DND-41 (cell line): ENCODE data around the gene PRH2.

Source experiments
- ATAC-seq: fragments of 200-7000 bp; cut with Tn5 transposase; 3 replicates; pipeline ENCODE4 v1.9.1; 2021; ENCODE audit warnings: low read depth; ENCODE audit not compliant: insufficient read depth
- DNase-seq: peaks from one replicate; pipeline ENCODE4 v3.0.0-alpha.2; 2020
- H2AFZ ChIP-seq: 2 replicates; pipeline ENCODE4 v1.6.0; 2012; ENCODE audit warnings: low read depth, low read length
- H3K27ac ChIP-seq: 2 replicates; pipeline ENCODE4 v1.5.1; 2012; ENCODE audit warnings: low read length, inconsistent platforms
- H3K27me3 ChIP-seq: fragments of 200-600 bp; sonication (generic); 2 replicates; pipeline ENCODE4 v1.6.0; 2012; ENCODE audit warnings: low read length, mild to moderate bottlenecking, inconsistent platforms; ENCODE audit not compliant: insufficient read depth, poor library complexity
- H3K36me3 ChIP-seq: 2 replicates; pipeline ENCODE4 v1.5.1; 2012; ENCODE audit warnings: low read length, inconsistent platforms; ENCODE audit not compliant: insufficient read depth
- H3K4me1 ChIP-seq: 2 replicates; pipeline ENCODE4 v1.5.1; 2012; ENCODE audit warnings: mild to moderate bottlenecking, low read length; ENCODE audit not compliant: insufficient read depth
- H3K4me2 ChIP-seq: 2 replicates; pipeline ENCODE4 v1.6.0; 2012; ENCODE audit warnings: mild to moderate bottlenecking, moderate library complexity, low read length, inconsistent platforms; ENCODE audit not compliant: insufficient read depth
- H3K4me3 ChIP-seq, 2 experiments: fragments of 200-600 bp in 1 of 2; shearing (Covaris generic) in 1 of 2; 2 replicates each; pipeline ENCODE4 v1.5.1; 2012 to 2016; ENCODE audit warnings: inconsistent platforms in 2 of 2, low read length in 2 of 2, mild to moderate bottlenecking in 2 of 2, low read depth in 1 of 2, moderate library complexity in 1 of 2
- H3K79me2 ChIP-seq: 2 replicates; pipeline ENCODE4 v1.6.0; 2012; ENCODE audit warnings: low read length, inconsistent platforms; ENCODE audit not compliant: insufficient read depth
- H3K9ac ChIP-seq: 2 replicates; pipeline ENCODE4 v1.6.0; 2012; ENCODE audit warnings: low read depth, mild to moderate bottlenecking, inconsistent platforms, low read length, moderate library complexity
- H3K9me3 ChIP-seq: 2 replicates; pipeline ENCODE4 v1.5.1; 2012; ENCODE audit warnings: low read length, moderate library complexity, mild to moderate bottlenecking, inconsistent platforms; ENCODE audit not compliant: insufficient read depth, severe bottlenecking
- H4K20me1 ChIP-seq: 2 replicates; pipeline ENCODE4 v1.6.0; 2012; ENCODE audit warnings: low read length; ENCODE audit not compliant: insufficient read depth
- EZH2 ChIP-seq: IDR thresholded peaks from 3 replicates; pipeline ENCODE4 v1.6.1; 2012; ENCODE audit warnings: borderline replicate concordance, low read depth, mild to moderate bottlenecking, moderate library complexity, low read length, inconsistent platforms; ENCODE audit not compliant: severe bottlenecking
- TF ChIP-seq, protein P1 (sequence below): IDR thresholded peaks from 2 replicates; pipeline ENCODE4 v1.5.1; 2012; ENCODE audit warnings: borderline replicate concordance, low read length, moderate library complexity, mild to moderate bottlenecking; ENCODE audit not compliant: poor library complexity, severe bottlenecking; ENCODE audit errors: extremely low read depth

PRH2 gene

DNA sequence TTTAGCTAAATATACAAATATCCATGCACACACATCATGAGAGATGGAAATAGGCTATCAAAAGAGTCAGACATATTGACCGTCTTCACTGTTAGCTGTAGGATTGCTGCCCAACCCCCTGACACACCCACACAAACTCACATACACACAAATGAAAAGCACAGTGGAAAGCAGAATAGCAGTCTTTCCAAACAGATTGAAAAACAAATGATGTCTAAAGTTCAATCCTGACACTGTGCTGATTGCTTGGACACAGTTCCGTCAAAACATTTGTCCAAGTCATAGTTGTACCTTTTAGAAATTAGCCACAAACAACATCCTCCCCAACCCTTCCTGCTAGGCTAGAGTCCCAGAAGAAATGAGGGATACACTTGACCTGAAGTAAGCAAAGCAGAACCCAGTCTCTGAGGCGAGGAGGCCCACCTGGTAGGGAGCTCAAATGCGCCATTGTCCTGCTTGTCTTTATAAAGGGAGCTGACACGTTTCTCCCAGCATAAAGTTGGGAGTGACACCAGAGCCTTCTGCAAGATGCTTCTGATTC, at the start of gene PRH2:
Gene PRH2, plus strand, starts transcription at position 491 of the 541 bp plus-strand sequence. Its CDS starts 38 bp downstream, at position 529.
- H3K4me3 ChIP-seq: no peak within 1 kb of the TSS
- no peak for ATAC-seq
- no peaks in the 10 kb centered on the region for H4K20me1 ChIP-seq
- H3K9ac ChIP-seq: no peak within 1 kb of the TSS
- no peaks in the 10 kb centered on the region for H3K9me3 ChIP-seq
- TF ChIP-seq EZH2: no peak
- TF ChIP-seq, protein P1, sequence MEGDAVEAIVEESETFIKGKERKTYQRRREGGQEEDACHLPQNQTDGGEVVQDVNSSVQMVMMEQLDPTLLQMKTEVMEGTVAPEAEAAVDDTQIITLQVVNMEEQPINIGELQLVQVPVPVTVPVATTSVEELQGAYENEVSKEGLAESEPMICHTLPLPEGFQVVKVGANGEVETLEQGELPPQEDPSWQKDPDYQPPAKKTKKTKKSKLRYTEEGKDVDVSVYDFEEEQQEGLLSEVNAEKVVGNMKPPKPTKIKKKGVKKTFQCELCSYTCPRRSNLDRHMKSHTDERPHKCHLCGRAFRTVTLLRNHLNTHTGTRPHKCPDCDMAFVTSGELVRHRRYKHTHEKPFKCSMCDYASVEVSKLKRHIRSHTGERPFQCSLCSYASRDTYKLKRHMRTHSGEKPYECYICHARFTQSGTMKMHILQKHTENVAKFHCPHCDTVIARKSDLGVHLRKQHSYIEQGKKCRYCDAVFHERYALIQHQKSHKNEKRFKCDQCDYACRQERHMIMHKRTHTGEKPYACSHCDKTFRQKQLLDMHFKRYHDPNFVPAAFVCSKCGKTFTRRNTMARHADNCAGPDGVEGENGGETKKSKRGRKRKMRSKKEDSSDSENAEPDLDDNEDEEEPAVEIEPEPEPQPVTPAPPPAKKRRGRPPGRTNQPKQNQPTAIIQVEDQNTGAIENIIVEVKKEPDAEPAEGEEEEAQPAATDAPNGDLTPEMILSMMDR: no peak
- no peak within 1 kb of the TSS for H3K27ac ChIP-seq
- no peaks in the 10 kb centered on the region for H3K27me3 ChIP-seq
- H3K79me2 ChIP-seq: no peaks in the 10 kb centered on the region
- H3K4me2 ChIP-seq: no peak within 1 kb of the TSS
- no peaks in the 10 kb centered on the region for H3K36me3 ChIP-seq
- H2AFZ ChIP-seq: no peak within 1 kb of the TSS
- DNase-seq: no peak
- no peaks in the 10 kb centered on the region for H3K4me1 ChIP-seq

DNA sequence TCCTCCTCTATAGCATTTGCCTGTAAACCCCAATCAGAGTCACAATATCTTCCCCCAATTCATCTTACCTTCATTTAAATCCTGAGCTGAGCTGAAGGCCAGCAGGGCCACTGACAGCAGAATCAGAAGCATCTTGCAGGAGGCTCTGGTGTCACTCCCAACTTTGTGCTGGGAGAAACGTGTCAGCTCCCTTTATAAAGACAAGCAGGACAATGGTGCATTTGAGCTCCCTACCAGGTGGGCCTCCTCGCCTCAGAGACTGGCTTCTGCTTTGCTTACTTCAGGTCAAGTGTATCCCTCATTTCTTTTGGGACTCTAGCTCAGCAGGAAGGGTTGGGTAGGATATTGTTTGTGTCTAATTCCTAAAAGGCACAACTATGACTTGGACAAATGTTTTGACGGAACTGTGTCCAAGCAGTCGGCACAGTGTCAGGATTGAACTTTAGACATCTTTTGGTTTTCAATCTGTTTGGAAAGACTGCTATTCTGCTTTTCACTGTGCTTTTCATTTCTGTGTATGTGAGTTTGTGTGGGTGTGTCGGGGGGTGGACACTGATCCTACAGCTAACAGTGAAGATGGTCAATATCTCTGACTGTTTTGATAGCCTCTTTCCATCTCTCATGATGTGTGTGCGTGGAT, 44.8 kb upstream of the PRH2 start, which contains the start of gene PRH1:
Gene PRH1, minus strand, starts transcription at position 170 of the 640 bp plus-strand sequence. Its CDS starts 38 bp downstream, at position 132.
- no peak for ATAC-seq

DNA sequence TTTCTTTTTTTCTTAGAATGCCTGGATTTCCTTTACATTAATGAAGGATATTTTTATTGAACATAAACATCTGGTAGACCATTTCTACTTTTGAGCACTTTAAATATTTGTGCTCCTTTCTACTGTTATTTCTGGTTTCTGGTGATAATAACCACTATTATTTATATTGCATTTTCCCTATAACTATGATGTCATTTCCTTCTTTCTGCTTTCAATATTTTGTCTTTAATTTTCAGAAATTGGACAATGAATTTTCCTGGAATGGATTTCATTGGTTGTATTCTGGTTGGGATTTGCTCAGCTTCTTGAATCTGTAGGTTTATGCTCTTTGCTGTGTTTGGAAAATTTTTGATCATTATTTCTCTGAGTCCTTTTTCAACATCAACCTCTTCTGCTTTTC, 39.8 kb upstream of the PRH2 start:
- no peak for DNase-seq
- ATAC-seq: no peak

More for the DNA sequence above, 44.8 kb upstream of the PRH2 start, which contains the start of gene PRH1:
- Histone ChIP-seq H3K27me3 (no peaks in the 10 kb centered on the region), H3K27ac (no peak within 1 kb of the TSS), H2AFZ (no peak within 1 kb of the TSS), H3K36me3 (peaks cover 3% of the 10 kb centered on the region; the same call in 1 of the 2 replicates), H3K9ac (no peak within 1 kb of the TSS), H4K20me1 (no peaks in the 10 kb centered on the region), H3K4me3 (no peak within 1 kb of the TSS), H3K4me2 (no peak within 1 kb of the TSS), H3K9me3 (no peaks in the 10 kb centered on the region), H3K79me2 (no peaks in the 10 kb centered on the region), H3K4me1 (no peaks in the 10 kb centered on the region)
- TF ChIP-seq, protein P1: no peak
- no peak for TF ChIP-seq EZH2
- no peak for DNase-seq

More for the DNA sequence above, 39.8 kb upstream of the PRH2 start:
- Histone ChIP-seq H3K27ac (no peak overlapping the region), H3K9ac (no peak overlapping the region), H2AFZ (no peak overlapping the region), H3K79me2 (no peaks in the 10 kb centered on the region), H3K4me3 (no peak overlapping the region), H3K4me2 (no peak overlapping the region), H3K36me3 (peaks cover 3% of the 10 kb centered on the region; the same call in 1 of the 2 replicates), H3K27me3 (no peaks in the 10 kb centered on the region), H4K20me1 (no peaks in the 10 kb centered on the region), H3K4me1 (no peaks in the 10 kb centered on the region), H3K9me3 (no peaks in the 10 kb centered on the region)
- no peak for TF ChIP-seq EZH2
- TF ChIP-seq, protein P1: no peak
